ENCODE data around the gene IFT20.

- TF ChIP-seq CTCF (IDR thresholded peaks at IDR 0.05 in 8 of 11, conservative IDR thresholded peaks at IDR 0.05 in 3 of 11) = no peak
- TF ChIP-seq POLR2A (IDR thresholded peaks at IDR 0.05) = no peak
These were observed 52.7 kb downstream of the IFT20 start for GRCh38 chr17:28282596-28282995.
